ENCODE measurements around the gene MUC6. TPM values are rescaled to one million over a fixed set of nuclear protein-coding genes. Genes with fewer than 3 reads are reported as not detected.
A peak's percentile ranks its signal among the peaks of the same experiment; 100 is the strongest.

Gene MUC6
- total RNA-seq, 3 donors from 2014 or later, result not detected

GRCh38 chr11:1077417-1078119 is 41.0 kb upstream of the MUC6 start:
- H3K36me3 ChIP-seq (ENCODE audit: low read depth), result no peaks in the 10 kb centered on the region
- no peak for TF ChIP-seq CTCF (IDR thresholded peaks at IDR 0.05)
- DNase-seq (peak in 1 of 3 donors; percentile 28), ATAC-seq (peak; percentile 2)
- H3K4me1 ChIP-seq (ENCODE audit: low read depth), result peaks cover 19% of the 10 kb centered on the region
- H3K9me3 ChIP-seq, result no peaks in the 10 kb centered on the region
- H3K4me3 ChIP-seq, result no peak overlapping the region
- intact Hi-C loops (cut with DNase I, micrococcal nuclease), result no loop called here

DNA sequence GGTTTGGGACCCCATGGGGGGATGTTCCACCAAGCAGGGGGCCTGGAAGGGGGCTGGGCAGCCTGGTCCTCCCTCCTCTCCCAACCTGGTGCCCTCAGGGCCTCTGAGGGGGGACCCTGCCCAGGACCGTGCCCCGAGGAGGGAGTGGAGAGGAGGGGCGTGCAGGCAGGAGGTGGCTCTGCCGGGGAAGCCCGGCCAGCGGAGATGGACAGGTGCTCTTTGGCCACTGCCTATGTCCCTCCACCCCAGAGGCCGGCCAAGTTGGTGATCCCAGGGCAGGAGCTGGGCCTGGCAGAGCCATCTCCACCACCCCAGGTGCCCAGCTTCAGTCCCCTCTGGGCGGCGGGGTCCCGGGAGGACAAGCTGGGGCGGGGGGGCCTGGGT is 40.5 kb upstream of the MUC6 start:
- H3K4me3 ChIP-seq, result no peak overlapping the region
- H3K9me3 ChIP-seq, result no peaks in the 10 kb centered on the region
- ATAC-seq (no peak), DNase-seq (peak in 1 of 3 donors; percentile 32)
- TF ChIP-seq CTCF (IDR thresholded peaks at IDR 0.05), result no peak
- H3K36me3 ChIP-seq (ENCODE audit: low read depth), result no peaks in the 10 kb centered on the region
- intact Hi-C loops (cut with DNase I, micrococcal nuclease), result no loop called here
- peaks cover 21% of the 10 kb centered on the region for H3K4me1 ChIP-seq (ENCODE audit: low read depth)

- intact Hi-C loops (cut with DNase I, micrococcal nuclease), result no loop called here
- no peak for TF ChIP-seq CTCF (IDR thresholded peaks at IDR 0.05)
- peak in 1 of 3 donors; percentile 27 for DNase-seq
- no peak for ATAC-seq
- Histone ChIP-seq H3K4me3 (no peak overlapping the region), H3K4me1 (ENCODE audit: low read depth) (peaks cover 21% of the 10 kb centered on the region), H3K9me3 (no peaks in the 10 kb centered on the region), H3K36me3 (ENCODE audit: low read depth) (no peaks in the 10 kb centered on the region)
These were observed 39.6 kb upstream of the MUC6 start for GRCh38 chr11:1076061-1076665.

DNA sequence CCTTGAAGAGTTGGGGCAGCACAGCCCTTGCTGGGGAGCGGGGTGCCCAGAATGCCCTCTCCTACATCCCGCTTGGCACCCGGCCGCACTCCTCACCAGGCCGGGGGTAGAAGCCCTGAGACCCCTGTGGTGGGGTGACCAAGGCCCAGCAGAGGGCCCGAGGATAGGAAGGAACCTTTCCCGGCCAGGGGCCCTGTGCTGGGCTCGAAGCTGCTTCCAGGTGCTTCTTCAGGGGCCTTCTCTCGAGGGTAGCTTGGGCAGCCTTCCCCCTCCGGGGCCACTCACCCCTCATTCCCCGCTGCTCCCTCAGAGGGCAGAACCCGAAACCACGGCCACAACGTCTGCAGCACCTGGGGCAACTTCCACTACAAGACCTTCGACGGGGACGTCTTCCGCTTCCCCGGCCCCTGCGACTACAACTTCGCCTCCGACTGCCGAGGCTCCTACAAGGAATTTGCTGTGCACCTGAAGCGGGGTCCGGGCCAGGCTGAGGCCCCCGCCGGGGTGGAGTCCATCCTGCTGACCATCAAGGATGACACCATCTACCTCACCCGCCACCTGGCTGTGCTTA is 38.9 kb upstream of the MUC6 start:
- peak overlapping the region; percentile 3 for H3K4me3 ChIP-seq
- intact Hi-C loops (cut with DNase I, micrococcal nuclease), result no loop called here
- DNase-seq, result peak in 1 of 3 donors; percentile 37
- peaks cover 21% of the 10 kb centered on the region for H3K4me1 ChIP-seq (ENCODE audit: low read depth)
- no peak for TF ChIP-seq CTCF (IDR thresholded peaks at IDR 0.05)
- H3K36me3 ChIP-seq (ENCODE audit: low read depth), result no peaks in the 10 kb centered on the region
- ATAC-seq, result no peak
- H3K9me3 ChIP-seq, result no peaks in the 10 kb centered on the region

- intact Hi-C loops (cut with DNase I, micrococcal nuclease), result no loop called here
- ATAC-seq, result peak; percentile 54
These were observed 38.0 kb upstream of the MUC6 start, which contains the start of gene MUC2 for GRCh38 chr11:1074244-1075221. Gene MUC2, plus strand, starts transcription at chr11:1074874.

More at GRCh38 chr11:1074244-1075221, 38.0 kb upstream of the MUC6 start, which contains the start of gene MUC2:
- Histone ChIP-seq H3K9me3 (no peaks in the 10 kb centered on the region), H3K4me3 (peak within 1 kb of the TSS; percentile 3), H3K36me3 (ENCODE audit: low read depth) (no peaks in the 10 kb centered on the region), H3K4me1 (ENCODE audit: low read depth) (peaks cover 21% of the 10 kb centered on the region)
- TF ChIP-seq CTCF (IDR thresholded peaks at IDR 0.05), result no peak
- peak; percentile 64 to 78 (median 75) for DNase-seq
